B cell (primary cell): Measurements from ENCODE around the gene HOXA2. TPM values are rescaled to one million over a fixed set of nuclear protein-coding genes. Genes with fewer than 3 reads are reported as not detected.

Experiments
- ATAC-seq: fragments of 200-7000 bp; cut with Tn5 transposase; one replicate; pipeline ENCODE4 v1.10.0; 2021; ENCODE audit warnings: low read depth, mild to moderate bottlenecking, moderate number of reproducible peaks, moderate library complexity
- CTCF ChIA-PET: fragments of 350-600 bp; sonication (Branson Sonifier 250); formaldehyde crosslinking; loops from one replicate; lab custom pipeline; 2021; ENCODE audit warnings: antibody characterized with exemption, inconsistent platforms; lab: Charles Lee
- POLR2A ChIA-PET: fragments of 350-600 bp; sonication (Branson Sonifier 250); formaldehyde crosslinking; loops from one replicate; lab custom pipeline; 2021; ENCODE audit warnings: antibody characterized with exemption; lab: Charles Lee
- DNase-seq: peaks from one replicate; pipeline ENCODE4 v3.0.0; 2013
- H2AFZ ChIP-seq: 2 replicates; pipeline ENCODE4 v1.6.1; 2012; ENCODE audit warnings: mild to moderate bottlenecking, low read depth, low read length; ENCODE audit not compliant: insufficient read depth, poor library complexity, severe bottlenecking
- H3K27ac ChIP-seq, 2 donors: 1 replicate in 1 of 2; 2 replicates in 1 of 2; pipeline ENCODE4 v1.5.1; 2012 to 2013; ENCODE audit warnings: low read length in 2 of 2, mild to moderate bottlenecking in 2 of 2, moderate library complexity in 1 of 2
- H3K27me3 ChIP-seq, 4 experiments: fragments of 200-600 bp in 1 of 4; sonication (generic) in 1 of 4; replicated peaks in 1 of 4; 1 replicate in 2 of 4; 2 replicates in 2 of 4; pipeline versions ENCODE4 v1.6.1 to v1.7.0; 2013 to 2016; ENCODE audit warnings: low read length in 3 of 4, mild to moderate bottlenecking in 2 of 4, mixed read lengths in 1 of 4, moderate library complexity in 1 of 4; ENCODE audit not compliant: insufficient read depth in 4 of 4, control insufficient read depth in 3 of 4; ENCODE audit errors: control extremely low read depth in 1 of 4
- H3K36me3 ChIP-seq, 2 experiments: replicated peaks in 1 of 2; 1 replicate in 1 of 2; 2 replicates in 1 of 2; pipeline versions ENCODE4 v1.6.1 to v1.7.1; 2013; ENCODE audit warnings: low read length in 1 of 2; ENCODE audit not compliant: insufficient read depth in 2 of 2, control insufficient read depth in 1 of 2; ENCODE audit errors: control extremely low read depth in 1 of 2, extremely low read depth in 1 of 2
- H3K4me1 ChIP-seq, 2 donors: fragments of 200-600 bp in 1 of 2; sonication (generic) in 1 of 2; 1 replicate in 1 of 2; 2 replicates in 1 of 2; pipeline versions ENCODE4 v1.5.1 to v1.6.1; 2013 to 2017; ENCODE audit warnings: low read length in 2 of 2; ENCODE audit not compliant: control insufficient read depth in 2 of 2, insufficient read depth in 2 of 2
- H3K4me2 ChIP-seq: replicated peaks from 2 replicates; pipeline ENCODE3; 2012; ENCODE audit warnings: mild to moderate bottlenecking, low read depth, low read length; ENCODE audit not compliant: poor library complexity, severe bottlenecking
- H3K4me3 ChIP-seq, 5 experiments: fragments of 200-600 bp in 1 of 5; sonication (generic) in 1 of 5; 1 replicate in 3 of 5; 2 replicates in 2 of 5; pipeline versions ENCODE4 v1.5.1 to v1.7.0; 2011 to 2016; ENCODE audit warnings: low read length in 4 of 5, mild to moderate bottlenecking in 4 of 5, low read depth in 2 of 5, control low read depth in 1 of 5, moderate library complexity in 1 of 5; ENCODE audit not compliant: insufficient read depth in 1 of 5; ENCODE audit errors: control extremely low read depth in 1 of 5, extremely low read depth in 1 of 5
- H3K79me2 ChIP-seq: fragments of 200-600 bp; sonication (generic); one replicate; pipeline ENCODE4 v1.6.0; 2016; ENCODE audit warnings: low read length; ENCODE audit not compliant: control insufficient read depth, insufficient read depth
- H3K9ac ChIP-seq: fragments of 200-600 bp; sonication (generic); 2 replicates; pipeline ENCODE4 v1.6.1; 2017; ENCODE audit warnings: mild to moderate bottlenecking, low read length, moderate library complexity
- H3K9me3 ChIP-seq, 3 donors: one replicate each; pipeline versions ENCODE4 v1.6.1 to v1.7.1; 2013; ENCODE audit warnings: low read length in 2 of 3; ENCODE audit not compliant: control insufficient read depth in 2 of 3, insufficient read depth in 1 of 3; ENCODE audit errors: control extremely low read depth in 1 of 3
- H4K20me1 ChIP-seq: 2 replicates; pipeline ENCODE4 v1.6.0; 2012; ENCODE audit warnings: mild to moderate bottlenecking, low read length; ENCODE audit not compliant: insufficient read depth, control insufficient read depth, poor library complexity, severe bottlenecking
- H3K27ac Mint-ChIP-seq: one replicate; pipeline ENCODE4 v1.8.0; 2021; ENCODE audit warnings: mixed read lengths
- H3K27me3 Mint-ChIP-seq: one replicate; pipeline ENCODE4 v1.8.0; 2021; ENCODE audit warnings: mixed read lengths
- H3K4me1 Mint-ChIP-seq: one replicate; pipeline ENCODE4 v1.8.0; 2021; ENCODE audit warnings: mixed read lengths
- H3K4me3 Mint-ChIP-seq: one replicate; pipeline ENCODE4 v1.8.0; 2021; ENCODE audit warnings: mixed read lengths
- H3K9me3 Mint-ChIP-seq: one replicate; pipeline ENCODE4 v1.8.0; 2022; ENCODE audit warnings: mixed read lengths; ENCODE audit not compliant: insufficient read depth
- CTCF ChIP-seq: fragments of 200-600 bp; IDR thresholded peaks from one replicate; pipeline ENCODE4 v1.8.0; 2022; ENCODE audit warnings: antibody characterized with exemption, mild to moderate bottlenecking
- EZH2 ChIP-seq: IDR thresholded peaks from 2 replicates; pipeline ENCODE4 v1.6.1; 2012; ENCODE audit warnings: borderline replicate concordance, low read depth, mild to moderate bottlenecking, moderate library complexity, low read length; ENCODE audit not compliant: insufficient read depth, poor library complexity, severe bottlenecking
- WGBS: methylation state at CpG from one replicate; pipeline ENCODE4 v1.1.5; 2013; ENCODE audit warnings: missing lambda C conversion rate; ENCODE audit not compliant: insufficient coverage; 5-methylcytosine and 5-hydroxymethylcytosine counted together
- intact Hi-C: fragments of 100-400 bp; cut with micrococcal nuclease; formaldehyde crosslinking; loops from one replicate; pipeline ENCODE4 v1.10.0; 2022
- polyA plus RNA-seq: library from polyadenylated mRNA; depleted of rRNA; stranded (reverse); fragments of >200 nt; gene quantifications from 2 replicates; pipeline ENCODE4 v1.2.3, GENCODE V29; 2012
- small RNA-seq: library from RNA; depleted of rRNA; stranded (forward); fragments of <200 nt; gene quantifications from one replicate; pipeline ENCODE3, GENCODE V24; 2012; ENCODE audit warnings: low replicate concordance, low read depth; ENCODE audit not compliant: insufficient read length
- total RNA-seq, 2 donors: library from RNA; stranded (reverse); fragments of 120-200 nt in 1 of 2; gene quantifications; 1 replicate in 1 of 2; 2 replicates in 1 of 2; pipeline versions ENCODE4 v1.2.3 to v1.2.4, GENCODE V29; 2013 to 2022

The HOXA2 gene
- total and polyA plus RNA-seq, 2 donors (not counting 1 experiment from before 2014, with no cell fraction given) = not detected

- H3K27me3 ChIP-seq = no peaks in the 10 kb centered on the region
- no peak for DNase-seq
- H3K4me1 Mint-ChIP-seq = no peaks in the 10 kb centered on the region
- H3K27ac ChIP-seq = no peak overlapping the region
- H3K9me3 Mint-ChIP-seq = no peaks in the 10 kb centered on the region
- H3K4me3 ChIP-seq = no peak overlapping the region
- TF ChIP-seq EZH2 (no peak), CTCF (no peak)
- no peak overlapping the region for H3K9ac ChIP-seq
- no peak overlapping the region for H3K4me2 ChIP-seq
- no peak overlapping the region for H3K27ac Mint-ChIP-seq
- H3K9me3 ChIP-seq = no peaks in the 10 kb centered on the region
- intact Hi-C loops = no loop called here
- H4K20me1 ChIP-seq = no peaks in the 10 kb centered on the region
- no peaks in the 10 kb centered on the region for H3K36me3 ChIP-seq
- no peaks in the 10 kb centered on the region for H3K79me2 ChIP-seq
- CTCF ChIA-PET = no interaction called here
- H3K27me3 Mint-ChIP-seq = peaks cover 11% of the 10 kb centered on the region
- no peak overlapping the region for H2AFZ ChIP-seq
- H3K4me3 Mint-ChIP-seq = no peak overlapping the region
- 100% methylated on average over 3 of the region's 4 CpGs for WGBS
- POLR2A ChIA-PET = no interaction called here
- ATAC-seq = no peak
- no peaks in the 10 kb centered on the region for H3K4me1 ChIP-seq
Measured at GRCh38 chr7:27051451-27051850, 51.0 kb downstream of the HOXA2 start.

Small RNA genes lying within 50 kb of the gene (small RNA-seq; reads per million reads assigned to genes)
- gene AC004080.5 (not detected), gene RF01977 (not detected)

Other genes with a start within 250 kb of the HOXA2 start
- 53.4 and 58.4 TPM in 2 replicates for gene SKAP2, start 238.1 kb downstream of the HOXA2 start, total RNA-seq
- 11.9 and 12.8 TPM in 2 replicates for gene SKAP2, start 238.1 kb downstream of the HOXA2 start, polyA plus RNA-seq
- gene HOXA1, start 6.7 kb downstream of the HOXA2 start, total RNA-seq = 0.37 and 0.87 TPM in 2 replicates
- gene HOXA1, start 6.7 kb downstream of the HOXA2 start, polyA plus RNA-seq = 0.07 and 0.13 TPM in 2 replicates
- 0.24 TPM in 1 of 2 replicates, not detected in the other for gene HOXA4, start 28.1 kb upstream of the HOXA2 start, total RNA-seq
- gene HOXA4, start 28.1 kb upstream of the HOXA2 start, polyA plus RNA-seq = 0.30 TPM in 1 of 2 replicates, not detected in the other
- not detected in 2 replicates for gene HOXA5, start 41.0 kb upstream of the HOXA2 start, total RNA-seq
- gene HOXA5, start 41.0 kb upstream of the HOXA2 start, polyA plus RNA-seq = 0.07 TPM in 1 of 2 replicates, not detected in the other
- 0.49 TPM in 1 of 2 replicates, not detected in the other for gene HOXA6, start 45.1 kb upstream of the HOXA2 start, total RNA-seq
- gene HOXA6, start 45.1 kb upstream of the HOXA2 start, polyA plus RNA-seq = 0.18 TPM in 1 of 2 replicates, not detected in the other
- not detected in 2 replicates for gene HOXA3, start 49.9 kb upstream of the HOXA2 start, total RNA-seq
- gene HOXA3, start 49.9 kb upstream of the HOXA2 start, polyA plus RNA-seq = 0.07 TPM in 1 of 2 replicates, not detected in the other
- gene HOXA7, start 54.0 kb upstream of the HOXA2 start, total RNA-seq = not detected in 2 replicates
- gene HOXA7, start 54.0 kb upstream of the HOXA2 start, polyA plus RNA-seq = 0.37 TPM in 1 of 2 replicates, not detected in the other
- not detected in 2 replicates for gene HOXA9, start 62.9 kb upstream of the HOXA2 start, total RNA-seq
- 0.07 TPM in 1 of 2 replicates, not detected in the other for gene HOXA9, start 62.9 kb upstream of the HOXA2 start, polyA plus RNA-seq
- gene HOXA10, start 71.6 kb upstream of the HOXA2 start, total RNA-seq = not detected in 2 replicates
- gene HOXA10, start 71.6 kb upstream of the HOXA2 start, polyA plus RNA-seq = not detected in 2 replicates
- gene HOXA11, start 82.5 kb upstream of the HOXA2 start, total RNA-seq = not detected in 2 replicates
- gene HOXA11, start 82.5 kb upstream of the HOXA2 start, polyA plus RNA-seq = not detected in 2 replicates
- gene HOXA13, start 97.4 kb upstream of the HOXA2 start, total RNA-seq = not detected in 2 replicates
- gene HOXA13, start 97.4 kb upstream of the HOXA2 start, polyA plus RNA-seq = not detected in 2 replicates
- gene EVX1, start 140.1 kb upstream of the HOXA2 start, total RNA-seq = not detected in 2 replicates
- not detected in 2 replicates for gene EVX1, start 140.1 kb upstream of the HOXA2 start, polyA plus RNA-seq